Osteoblast (primary cell): Measurements from ENCODE around the gene MROH7. TPM values are rescaled to one million over a fixed set of nuclear protein-coding genes. Genes with fewer than 3 reads are reported as not detected.

Experiments used
- DNase-seq: peaks from one replicate; pipeline ENCODE4 v3.0.0; 2011; ENCODE audit warnings: low spot score, mixed read lengths; ENCODE audit not compliant: insufficient read length; ENCODE audit errors: missing footprints
- H2AFZ ChIP-seq: 2 replicates; pipeline ENCODE4 v1.6.0; 2011; ENCODE audit warnings: mild to moderate bottlenecking, low read length
- H3K27ac ChIP-seq: 2 replicates; pipeline ENCODE4 v1.5.1; 2011; ENCODE audit warnings: mild to moderate bottlenecking, low read depth, low read length, moderate library complexity
- H3K27me3 ChIP-seq: 2 replicates; pipeline ENCODE4 v1.6.0; 2012; ENCODE audit warnings: mild to moderate bottlenecking, control low read depth, inconsistent platforms, low read length, moderate library complexity; ENCODE audit not compliant: insufficient read depth
- H3K36me3 ChIP-seq: 2 replicates; pipeline ENCODE4 v1.5.1; 2011; ENCODE audit warnings: mild to moderate bottlenecking, low read length, control low read depth, moderate library complexity; ENCODE audit not compliant: insufficient read depth
- H3K4me1 ChIP-seq: 2 replicates; pipeline ENCODE4 v1.5.1; 2011; ENCODE audit warnings: mild to moderate bottlenecking, low read length, control low read depth, moderate library complexity; ENCODE audit not compliant: insufficient read depth
- H3K4me2 ChIP-seq: 2 replicates; pipeline ENCODE4 v1.6.0; 2011; ENCODE audit warnings: mild to moderate bottlenecking, low read length; ENCODE audit not compliant: insufficient read depth
- H3K4me3 ChIP-seq: fragments of 200-600 bp; sonication (generic); 3 replicates; pipeline ENCODE4 v1.5.1; 2012; ENCODE audit warnings: mild to moderate bottlenecking, low read length, inconsistent platforms; ENCODE audit not compliant: insufficient read depth
- H3K79me2 ChIP-seq: 2 replicates; pipeline ENCODE4 v1.6.0; 2012; ENCODE audit warnings: mild to moderate bottlenecking, low read length, control low read depth, inconsistent platforms; ENCODE audit not compliant: insufficient read depth
- H3K9me3 ChIP-seq: 2 replicates; pipeline ENCODE4 v1.5.1; 2011; ENCODE audit warnings: low read depth, low read length, control low read depth
- H4K20me1 ChIP-seq: 2 replicates; pipeline ENCODE4 v1.6.0; 2012; ENCODE audit warnings: mild to moderate bottlenecking, low read length, control low read depth; ENCODE audit not compliant: insufficient read depth
- total RNA-seq: library from RNA; depleted of rRNA; stranded (reverse); fragments of >200 nt; gene quantifications from 2 replicates; pipeline ENCODE4 v1.2.3, GENCODE V29; 2012
- TF ChIP-seq, protein P1 (sequence below): IDR thresholded peaks from 2 replicates; pipeline ENCODE4 v1.5.1; 2011; ENCODE audit warnings: mild to moderate bottlenecking, low read depth, low read length, moderate library complexity; ENCODE audit errors: extremely low read depth

The MROH7 gene
- total RNA-seq, 1 donor = 0.36 TPM

- peak; percentile 91 for DNase-seq
- no peaks in the 10 kb centered on the region for H3K9me3 ChIP-seq
- TF ChIP-seq, protein P1, sequence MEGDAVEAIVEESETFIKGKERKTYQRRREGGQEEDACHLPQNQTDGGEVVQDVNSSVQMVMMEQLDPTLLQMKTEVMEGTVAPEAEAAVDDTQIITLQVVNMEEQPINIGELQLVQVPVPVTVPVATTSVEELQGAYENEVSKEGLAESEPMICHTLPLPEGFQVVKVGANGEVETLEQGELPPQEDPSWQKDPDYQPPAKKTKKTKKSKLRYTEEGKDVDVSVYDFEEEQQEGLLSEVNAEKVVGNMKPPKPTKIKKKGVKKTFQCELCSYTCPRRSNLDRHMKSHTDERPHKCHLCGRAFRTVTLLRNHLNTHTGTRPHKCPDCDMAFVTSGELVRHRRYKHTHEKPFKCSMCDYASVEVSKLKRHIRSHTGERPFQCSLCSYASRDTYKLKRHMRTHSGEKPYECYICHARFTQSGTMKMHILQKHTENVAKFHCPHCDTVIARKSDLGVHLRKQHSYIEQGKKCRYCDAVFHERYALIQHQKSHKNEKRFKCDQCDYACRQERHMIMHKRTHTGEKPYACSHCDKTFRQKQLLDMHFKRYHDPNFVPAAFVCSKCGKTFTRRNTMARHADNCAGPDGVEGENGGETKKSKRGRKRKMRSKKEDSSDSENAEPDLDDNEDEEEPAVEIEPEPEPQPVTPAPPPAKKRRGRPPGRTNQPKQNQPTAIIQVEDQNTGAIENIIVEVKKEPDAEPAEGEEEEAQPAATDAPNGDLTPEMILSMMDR = no peak
- no peaks in the 10 kb centered on the region for H3K27me3 ChIP-seq
- no peaks in the 10 kb centered on the region for H4K20me1 ChIP-seq
- peaks cover 28% of the 10 kb centered on the region for H3K36me3 ChIP-seq
- H3K4me2 ChIP-seq = peak overlapping the region; percentile 87
- H3K4me3 ChIP-seq = peak overlapping the region; percentile 99
- H3K79me2 ChIP-seq = peaks cover 32% of the 10 kb centered on the region
- H3K4me1 ChIP-seq = peaks cover 6% of the 10 kb centered on the region
- H3K27ac ChIP-seq = peak overlapping the region; percentile 91
- peak overlapping the region; percentile 99 for H2AFZ ChIP-seq
Observed at GRCh38 chr1:54716299-54717047, 74.9 kb downstream of the MROH7 start.

- Histone ChIP-seq H4K20me1 (no peaks in the 10 kb centered on the region), H3K79me2 (peaks cover 22% of the 10 kb centered on the region), H3K9me3 (no peaks in the 10 kb centered on the region), H3K4me3 (no peak overlapping the region), H3K4me1 (peaks cover 3% of the 10 kb centered on the region), H3K4me2 (no peak overlapping the region), H3K27ac (no peak overlapping the region), H2AFZ (no peak overlapping the region), H3K27me3 (no peaks in the 10 kb centered on the region), H3K36me3 (peaks cover 79% of the 10 kb centered on the region)
- DNase-seq = no peak
- TF ChIP-seq, protein P1 = no peak
Observed at GRCh38 chr1:54721719-54722118, 80.1 kb downstream of the MROH7 start.

DNA sequence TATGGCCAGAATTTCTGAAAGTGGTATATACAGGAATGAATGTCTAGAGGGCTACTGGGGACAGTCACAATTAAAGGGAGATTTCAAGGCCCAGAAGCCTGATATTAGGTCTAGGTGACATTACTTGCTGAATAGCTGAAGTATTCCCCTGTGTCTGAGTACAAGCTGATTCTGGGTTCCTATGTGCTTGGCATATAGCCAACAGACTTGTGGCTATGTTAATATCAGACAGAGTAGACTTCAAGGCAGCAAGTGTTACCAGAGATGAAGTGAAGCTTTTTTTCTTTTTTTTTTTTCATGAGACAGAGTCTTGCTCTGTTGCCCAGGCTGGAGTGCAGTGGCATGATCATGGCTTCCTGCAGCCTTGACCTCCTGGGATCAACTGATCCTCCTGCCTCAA lies 82.4 kb downstream of the MROH7 start:
- Histone ChIP-seq H3K4me1 (no peaks in the 10 kb centered on the region), H2AFZ (no peak overlapping the region), H3K36me3 (peaks cover 75% of the 10 kb centered on the region), H3K27ac (no peak overlapping the region), H3K27me3 (no peaks in the 10 kb centered on the region), H3K4me3 (no peak overlapping the region), H3K9me3 (no peaks in the 10 kb centered on the region), H3K4me2 (no peak overlapping the region), H4K20me1 (no peaks in the 10 kb centered on the region), H3K79me2 (peaks cover 4% of the 10 kb centered on the region)
- DNase-seq = no peak
- TF ChIP-seq, protein P1 = no peak

DNA sequence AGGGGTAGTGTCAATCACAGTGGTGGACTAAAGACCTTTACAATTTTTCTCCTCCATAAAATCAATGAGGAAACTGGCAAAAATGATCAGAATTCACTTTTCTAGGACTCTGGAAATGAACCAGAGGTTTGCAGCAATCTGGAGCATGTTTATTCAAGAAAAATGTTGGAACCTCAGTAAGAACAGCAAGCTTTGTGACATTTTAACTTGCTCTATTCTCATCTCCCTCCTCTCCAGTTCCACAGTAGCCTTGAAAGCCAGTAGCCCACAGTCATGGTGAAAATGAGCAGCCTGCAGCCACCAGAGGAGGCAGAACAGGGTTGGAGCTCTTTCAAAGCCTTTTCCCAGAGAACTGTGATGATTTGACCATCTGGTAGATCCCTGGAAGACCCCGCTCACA lies 83.2 kb downstream of the MROH7 start:
- Histone ChIP-seq H3K9me3 (no peaks in the 10 kb centered on the region), H3K4me1 (no peaks in the 10 kb centered on the region), H3K27ac (no peak overlapping the region), H3K4me3 (no peak overlapping the region), H4K20me1 (no peaks in the 10 kb centered on the region), H3K79me2 (no peaks in the 10 kb centered on the region), H3K4me2 (no peak overlapping the region), H3K27me3 (no peaks in the 10 kb centered on the region), H3K36me3 (peaks cover 69% of the 10 kb centered on the region), H2AFZ (no peak overlapping the region)
- no peak for DNase-seq
- TF ChIP-seq, protein P1 = no peak
